NOMO-1 (cell line): ENCODE data around the gene ARHGAP15.

ENCODE experiments used
- DNase-seq, 2 experiments: peaks; one replicate each; lab custom pipeline; 2025; ENCODE audit not compliant: unreplicated experiment in 2 of 2; lab: John Stamatoyannopoulos, UW

ARHGAP15 gene

DNA sequence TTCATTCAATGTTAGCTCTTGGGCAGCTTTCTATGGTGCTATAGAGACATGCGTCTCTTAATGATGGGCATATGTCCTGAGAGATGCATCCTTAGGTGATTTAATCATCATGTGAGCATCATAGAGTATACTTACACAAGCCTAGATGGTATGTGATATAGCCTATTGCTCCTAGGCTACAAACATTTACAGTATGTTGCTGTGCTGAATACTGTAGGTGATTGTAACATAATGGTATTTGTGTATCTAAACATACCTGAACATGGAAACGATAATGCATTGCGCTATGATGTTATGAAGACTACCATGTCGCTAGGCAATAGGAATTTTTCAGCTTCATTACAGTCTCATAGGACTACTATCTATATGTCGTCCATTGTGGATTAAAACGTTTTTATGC, 89.4 kb downstream of the ARHGAP15 start:
- DNase-seq, result no peak

DNA sequence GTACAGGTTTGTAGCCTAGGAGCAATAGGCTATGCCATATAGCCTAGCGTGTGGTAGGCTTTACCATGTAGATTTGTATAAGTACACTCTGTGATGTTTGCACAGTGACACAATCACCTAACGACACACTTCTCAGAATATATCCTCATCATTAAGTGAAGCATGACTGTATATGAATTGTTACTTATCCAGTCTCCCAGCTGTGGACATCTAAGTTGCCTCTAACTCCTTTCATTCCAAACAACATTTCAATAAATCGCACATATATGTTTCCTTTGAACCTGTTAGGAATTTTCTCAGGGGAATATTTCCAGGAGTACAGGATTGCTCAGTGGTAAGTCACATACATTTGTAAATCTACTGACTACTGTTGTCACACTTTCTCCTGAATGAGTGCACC, 90.0 kb downstream of the ARHGAP15 start:
- no peak for DNase-seq

DNA sequence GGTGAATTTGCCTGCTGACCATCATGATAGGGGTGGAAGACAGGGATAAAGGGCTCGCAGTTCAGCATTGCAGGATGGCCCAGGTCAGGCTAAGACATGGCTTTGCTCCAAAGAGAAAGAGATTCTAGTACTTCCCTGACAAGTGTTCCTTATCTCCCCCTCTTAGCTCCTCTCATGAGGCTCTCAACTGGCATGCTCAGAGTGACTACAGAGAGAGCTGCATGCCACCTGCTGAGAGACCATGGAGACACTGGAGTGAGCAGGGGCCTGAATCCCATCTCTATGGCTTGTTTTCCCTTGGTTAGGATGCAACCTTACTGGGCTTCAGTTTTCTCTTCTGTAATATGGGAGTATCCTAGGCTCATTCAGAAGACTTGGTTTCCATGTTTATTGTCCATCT, 94.3 kb downstream of the ARHGAP15 start:
- DNase-seq, result no peak

DNA sequence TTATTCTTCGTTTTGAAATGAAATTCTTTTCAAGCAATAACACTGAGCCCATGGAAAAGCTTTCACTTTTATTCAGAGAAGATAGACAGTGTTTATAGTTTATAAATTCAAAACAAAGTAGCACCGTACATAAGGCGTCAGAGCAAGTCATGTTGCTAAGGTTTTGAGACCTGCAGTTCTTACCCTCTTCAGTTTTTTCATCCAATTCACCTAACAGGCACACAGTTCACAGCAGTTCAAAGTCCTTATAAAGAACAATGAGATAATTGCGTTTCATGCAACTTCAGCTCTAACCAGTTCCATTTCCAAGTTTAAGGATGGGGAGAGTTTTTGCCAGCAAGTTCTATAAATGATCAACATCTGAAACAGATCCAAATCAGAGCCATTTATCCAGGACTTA, 96.7 kb downstream of the ARHGAP15 start:
- DNase-seq, result no peak

DNA sequence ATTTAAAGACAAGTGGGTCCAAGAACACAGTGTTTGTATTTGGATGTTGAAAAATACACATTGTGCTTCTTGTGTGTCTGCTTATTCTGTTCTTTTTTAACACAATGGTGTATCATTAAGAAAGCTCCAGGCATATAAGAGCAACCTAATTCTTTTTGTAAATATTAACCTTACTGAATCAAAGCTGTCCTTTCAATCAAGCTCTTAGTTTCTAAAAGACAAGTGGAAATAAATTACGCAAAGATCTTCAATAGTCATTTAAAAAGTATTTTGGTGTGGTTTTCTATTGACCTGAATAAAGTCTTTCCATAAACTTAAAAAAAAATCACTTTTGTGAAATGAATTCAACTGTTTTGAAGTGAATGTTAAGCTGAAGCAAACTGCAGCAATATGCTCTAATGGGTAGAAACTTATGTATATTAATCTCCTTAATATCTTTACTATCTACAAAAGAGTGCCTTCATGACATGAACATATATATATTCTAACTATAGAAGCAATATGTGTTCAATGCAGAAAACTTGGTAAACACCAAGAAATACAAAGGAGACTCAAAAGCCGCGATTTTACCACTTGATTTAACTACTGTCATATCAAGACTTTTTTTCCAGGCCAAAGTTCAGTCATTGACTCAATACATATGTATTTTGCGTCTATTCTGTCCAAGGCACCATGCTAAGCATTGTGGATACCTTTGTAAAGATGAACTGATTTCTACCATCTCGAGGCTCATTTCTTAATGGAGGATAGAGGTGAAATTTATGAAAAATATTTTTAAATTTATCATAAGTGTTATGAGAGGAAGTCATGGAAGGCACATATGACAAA, 97.7 kb downstream of the ARHGAP15 start:
- no peak for DNase-seq

DNA sequence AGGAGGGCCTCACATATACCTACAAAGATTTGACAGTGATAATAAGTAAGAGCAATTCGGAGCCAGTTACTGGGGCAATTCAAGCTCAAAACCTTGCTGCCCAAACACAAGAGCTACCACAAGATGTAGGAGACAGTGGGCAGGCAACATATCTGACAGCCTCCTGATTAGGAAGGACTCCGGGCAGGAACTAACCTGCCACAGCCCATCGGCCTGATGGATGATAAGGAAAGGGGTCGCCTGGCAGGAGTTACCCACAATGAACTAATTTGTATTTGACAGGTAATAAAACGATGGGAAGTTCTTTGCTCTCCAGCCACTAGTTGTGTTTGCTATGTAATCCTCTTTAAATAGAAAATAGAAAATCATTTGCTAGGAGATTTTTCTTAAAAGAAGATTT, 100.2 kb downstream of the ARHGAP15 start:
- DNase-seq, result no peak

DNA sequence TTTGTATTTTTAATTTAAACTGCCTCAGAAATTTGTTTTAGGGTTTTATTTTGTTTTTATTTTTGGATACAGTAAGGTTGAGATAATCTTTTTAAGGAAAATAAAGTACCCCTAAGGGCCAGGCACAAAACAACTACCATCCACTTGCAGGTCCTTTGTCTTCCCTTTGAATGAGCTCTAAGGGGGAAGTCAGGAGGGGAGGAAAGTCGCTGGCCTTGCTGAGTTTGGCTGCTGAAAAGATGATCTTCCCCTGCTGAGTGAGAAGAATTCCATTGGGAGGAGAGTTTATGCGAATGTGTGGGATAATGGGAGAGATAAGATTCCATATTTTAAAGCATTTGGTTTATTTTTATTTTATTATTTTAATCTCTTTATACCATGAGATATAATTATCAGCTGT, 100.7 kb downstream of the ARHGAP15 start:
- no peak for DNase-seq

DNA sequence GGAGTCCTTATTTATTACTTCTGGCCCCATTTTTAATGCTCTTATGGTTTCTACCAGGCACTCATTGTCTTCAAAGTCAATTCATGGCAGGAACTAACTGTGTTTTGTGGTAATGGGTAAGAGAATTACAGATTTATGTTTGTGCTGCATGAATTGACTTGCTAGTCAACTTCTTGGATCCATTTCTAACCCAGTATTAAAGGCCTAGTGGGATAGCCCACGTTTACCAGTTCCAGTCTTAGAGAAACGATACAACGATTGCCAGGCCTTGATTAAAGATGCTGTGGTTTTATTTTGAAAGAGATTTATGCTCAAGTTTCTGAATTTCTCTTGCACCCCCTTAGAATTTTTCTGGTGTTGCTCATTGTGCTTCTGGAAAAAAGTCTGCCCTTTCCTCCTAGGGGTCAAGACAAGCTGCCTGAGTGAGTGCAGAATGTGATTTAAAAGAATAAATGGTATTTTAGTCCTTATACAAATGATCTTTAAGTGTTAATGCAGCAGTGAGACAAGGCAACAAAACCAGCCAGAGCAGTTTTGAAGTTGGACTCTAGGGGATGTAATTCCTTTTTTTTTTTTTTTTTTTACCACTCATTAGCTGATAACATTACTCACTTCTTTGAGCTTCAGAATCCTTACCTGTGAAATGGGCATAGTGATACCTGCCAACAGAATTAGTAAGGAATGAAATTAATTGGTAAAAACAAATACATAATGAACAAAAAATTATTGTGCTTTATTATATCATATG, 101.5 kb downstream of the ARHGAP15 start:
- DNase-seq, result no peak

DNA sequence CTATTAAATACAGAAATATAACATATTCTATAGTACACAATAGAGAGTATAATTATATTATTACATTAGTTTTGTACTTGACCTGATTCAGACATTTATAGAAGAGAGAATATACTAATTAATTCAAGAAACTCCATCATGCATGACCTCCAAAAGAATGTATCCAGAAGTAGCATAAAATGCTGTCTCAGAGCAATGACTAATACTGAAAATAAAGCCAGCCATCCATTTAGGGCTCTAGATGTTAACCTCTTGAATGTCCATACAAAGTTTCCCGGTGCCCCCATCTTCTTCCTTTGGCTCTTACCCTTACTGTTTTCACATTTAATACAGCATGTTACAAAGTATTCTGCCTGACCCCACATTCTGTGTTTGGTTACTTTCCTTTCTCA, 102.0 kb downstream of the ARHGAP15 start:
- DNase-seq, result no peak

DNA sequence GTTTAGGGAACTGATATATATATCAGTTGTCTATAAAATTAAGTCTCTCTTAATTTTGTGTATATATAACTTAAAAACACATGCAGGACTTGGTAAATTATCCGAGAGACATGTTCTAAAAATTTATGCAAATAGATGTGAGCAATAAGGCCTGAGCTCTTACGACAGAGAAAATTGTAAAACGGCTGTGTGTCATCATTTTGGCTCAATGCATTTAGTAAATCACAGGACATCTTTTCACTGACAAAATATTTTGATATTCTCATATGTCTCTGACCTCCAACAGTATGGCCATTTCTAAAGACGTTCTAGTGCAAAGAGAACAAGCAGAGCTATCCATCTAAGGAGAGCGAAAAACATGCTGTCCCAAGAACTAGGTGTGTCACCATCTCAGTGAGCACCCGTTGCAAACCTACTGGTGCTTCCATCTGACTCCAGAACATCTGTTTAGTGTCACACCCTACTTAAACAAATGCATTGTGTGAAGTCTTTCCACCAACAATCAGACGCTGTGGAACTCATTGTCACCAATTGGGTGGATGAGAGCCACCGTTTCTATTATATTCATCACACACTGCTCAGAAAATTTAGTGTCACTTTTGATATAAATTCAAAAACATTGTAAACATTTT, 108.0 kb downstream of the ARHGAP15 start:
- no peak for DNase-seq

DNA sequence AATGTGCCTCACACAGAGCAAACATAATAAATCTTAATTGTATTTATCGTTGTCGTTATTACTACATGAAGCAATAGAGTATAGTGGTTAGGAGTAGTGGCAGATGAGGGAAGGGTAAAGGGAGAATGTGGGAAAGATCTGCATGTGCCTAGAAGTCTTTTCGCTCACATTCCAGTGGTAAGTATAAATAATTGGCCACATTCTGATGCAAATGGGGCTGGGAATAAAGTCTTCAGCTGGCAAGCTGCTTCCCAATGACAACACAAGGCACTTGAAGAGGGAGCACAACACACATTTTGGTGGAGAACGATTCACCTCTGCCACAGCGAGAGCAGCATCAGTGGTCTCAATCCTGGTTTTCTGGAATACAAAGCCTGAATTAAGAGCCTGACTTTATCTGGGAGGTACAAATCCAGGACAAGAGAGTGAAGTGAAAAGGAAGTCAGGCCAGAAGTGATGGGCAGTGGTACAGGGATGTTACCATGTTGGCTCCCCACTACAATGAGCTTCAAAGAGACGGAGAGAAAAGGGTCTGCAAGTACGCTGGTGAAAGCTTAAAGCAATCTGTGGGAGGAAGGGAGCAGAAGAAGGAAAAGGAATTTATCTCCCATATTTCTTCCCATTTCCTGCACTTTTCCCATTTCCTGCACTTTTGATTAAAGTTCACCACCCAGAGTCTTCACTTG, 112.3 kb downstream of the ARHGAP15 start:
- no peak for DNase-seq

DNA sequence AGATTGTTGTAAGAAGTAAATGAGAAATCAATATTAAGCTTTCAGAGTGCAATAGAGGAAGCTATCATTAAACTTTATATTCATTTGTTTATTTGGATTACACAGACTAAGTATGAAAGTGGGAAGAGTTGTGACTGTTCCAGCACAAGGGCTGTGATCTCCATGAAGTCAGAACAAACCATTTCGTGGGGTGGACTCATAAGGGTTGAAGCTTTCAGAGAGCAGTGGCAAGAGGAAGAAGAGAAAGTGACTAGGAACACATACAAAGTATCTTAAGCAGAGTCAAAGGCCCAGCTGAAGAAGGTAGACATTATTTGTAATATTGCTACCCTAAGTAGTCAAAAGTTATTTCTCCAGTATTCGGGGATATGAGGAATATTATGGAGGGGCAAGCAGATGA, 117.0 kb downstream of the ARHGAP15 start:
- no peak for DNase-seq

DNA sequence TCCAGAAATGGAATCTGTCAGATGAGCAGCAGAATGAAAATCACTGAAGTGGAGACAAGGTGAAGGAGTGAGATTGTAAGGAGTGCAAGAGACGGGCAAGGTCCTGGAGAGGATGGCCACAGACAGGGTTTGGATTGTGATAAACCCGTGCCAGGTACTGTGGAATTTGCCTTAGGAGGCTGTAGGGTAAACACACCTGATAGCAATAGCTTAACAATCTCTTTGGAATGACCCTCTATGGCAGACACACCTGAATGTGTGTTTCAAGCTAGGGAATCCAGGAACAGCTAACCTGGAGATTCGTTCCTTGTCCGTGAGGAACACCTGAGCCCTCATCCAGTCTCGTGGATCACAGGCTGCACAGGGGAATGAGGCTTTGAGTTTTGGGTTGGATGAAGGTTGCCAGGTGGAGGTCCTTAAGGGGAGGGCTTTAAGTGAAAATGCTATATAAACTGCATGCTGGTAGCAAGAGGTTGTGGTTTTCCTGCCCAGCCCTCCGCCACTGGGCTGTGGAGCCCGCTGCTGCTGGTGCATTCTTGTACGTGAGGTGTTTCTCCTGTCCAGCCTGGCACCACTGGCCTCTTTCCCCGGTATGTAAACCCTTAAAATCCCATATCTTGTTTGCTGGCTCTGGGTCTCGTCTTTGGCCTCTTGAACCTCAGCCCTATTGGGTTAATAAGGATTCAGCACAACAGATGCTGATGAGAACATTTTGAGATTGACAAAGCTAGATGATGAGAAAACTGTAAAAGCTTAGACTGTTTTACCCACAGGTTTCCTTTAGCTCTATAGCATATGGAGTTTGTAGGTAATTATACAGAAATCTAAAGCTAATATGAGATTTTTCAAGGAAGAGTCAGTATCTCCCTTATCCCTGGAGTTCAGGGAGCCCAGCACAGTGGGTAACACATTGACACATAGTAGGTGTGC, 117.9 kb downstream of the ARHGAP15 start:
- DNase-seq, result no peak

DNA sequence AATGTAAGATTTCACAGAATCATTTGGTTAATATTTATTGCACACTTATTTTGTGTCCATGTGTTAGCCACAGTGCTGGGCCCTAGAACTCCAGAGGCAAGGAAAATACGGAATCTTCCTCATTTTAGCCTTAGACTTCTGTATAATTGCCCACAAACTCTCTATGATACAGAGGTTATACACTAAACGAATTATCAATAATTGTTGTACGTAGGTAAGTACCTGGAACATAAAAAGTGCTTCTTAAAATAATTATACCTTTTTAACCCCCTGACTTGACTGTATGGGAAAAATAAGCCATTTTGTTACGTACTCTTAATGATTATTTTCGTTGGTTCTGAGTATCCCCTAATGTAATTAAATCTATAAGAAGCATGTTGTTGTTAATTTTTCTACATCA, 119.4 kb downstream of the ARHGAP15 start:
- DNase-seq, result no peak

DNA sequence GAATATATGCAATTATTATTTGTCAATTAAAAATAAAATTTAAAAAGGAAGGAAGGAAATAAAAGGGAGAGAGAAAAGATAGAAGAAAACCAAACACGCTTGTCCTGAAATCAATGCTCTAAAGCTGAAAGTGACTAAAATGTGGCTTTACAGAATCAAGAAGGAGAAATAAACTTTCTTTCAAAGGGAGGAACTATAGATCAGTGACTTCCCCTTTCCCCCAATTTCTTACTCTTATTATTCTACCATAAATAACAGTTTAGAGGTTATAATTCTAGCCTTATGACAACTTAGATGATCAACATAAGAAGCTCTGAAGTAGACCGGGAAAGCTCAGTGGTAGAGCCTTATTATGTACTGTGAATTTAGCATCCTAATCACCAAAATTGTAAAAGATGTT, 122.5 kb downstream of the ARHGAP15 start:
- DNase-seq, result no peak

DNA sequence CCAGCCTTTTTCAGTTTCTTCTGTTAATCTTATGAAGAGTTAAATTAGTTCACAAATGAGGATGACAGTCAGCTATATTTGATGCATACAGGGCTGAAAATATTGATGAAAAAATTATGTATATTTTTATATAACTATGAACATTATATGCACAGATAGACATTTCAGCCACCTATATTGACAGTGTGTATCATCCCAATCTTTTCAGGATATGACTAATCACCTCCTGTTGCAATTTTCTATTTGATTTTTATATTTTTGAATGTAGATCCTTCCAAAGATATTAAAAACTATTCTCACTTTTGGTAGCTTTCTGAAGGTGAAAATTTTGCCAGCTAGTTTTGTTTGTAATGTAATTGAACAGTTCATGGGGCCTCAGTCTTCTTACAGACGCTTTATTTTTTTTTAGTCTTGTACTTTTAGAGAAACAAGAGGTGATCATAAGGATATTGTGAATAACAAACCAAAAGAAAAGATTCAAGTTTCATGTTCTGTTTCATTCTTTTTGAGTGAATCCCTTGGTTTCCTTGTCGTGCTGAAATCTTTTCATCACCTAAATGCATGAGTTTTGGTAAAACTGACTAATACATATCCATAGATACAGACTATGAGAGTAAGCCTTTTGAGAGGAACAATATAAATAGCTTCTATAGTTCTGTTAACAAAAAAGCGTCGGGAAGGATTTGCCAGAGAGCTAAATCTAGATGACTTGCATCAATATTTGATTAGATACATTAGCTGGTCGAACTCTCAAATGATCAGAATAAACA, 123.1 kb downstream of the ARHGAP15 start:
- DNase-seq, result no peak

DNA sequence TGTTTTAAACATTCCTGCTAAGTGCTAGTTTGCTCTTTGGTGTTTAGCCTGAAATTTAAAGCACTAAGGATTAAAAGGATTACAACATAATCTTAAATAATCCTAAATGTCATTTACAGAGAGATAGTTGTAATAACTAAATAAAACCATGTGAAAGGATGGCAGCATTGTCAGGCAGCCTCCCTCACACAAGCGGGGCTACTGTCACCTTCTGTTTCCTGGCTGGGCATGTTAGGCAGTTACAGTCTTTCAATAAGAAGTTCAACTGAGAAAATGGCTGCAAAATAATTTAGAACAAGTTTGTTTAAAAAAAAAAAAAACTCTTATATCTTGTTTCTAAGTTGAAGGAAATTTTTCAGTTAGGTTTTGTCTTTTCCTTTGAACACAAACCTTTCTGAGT, 124.9 kb downstream of the ARHGAP15 start:
- DNase-seq, result no peak

DNA sequence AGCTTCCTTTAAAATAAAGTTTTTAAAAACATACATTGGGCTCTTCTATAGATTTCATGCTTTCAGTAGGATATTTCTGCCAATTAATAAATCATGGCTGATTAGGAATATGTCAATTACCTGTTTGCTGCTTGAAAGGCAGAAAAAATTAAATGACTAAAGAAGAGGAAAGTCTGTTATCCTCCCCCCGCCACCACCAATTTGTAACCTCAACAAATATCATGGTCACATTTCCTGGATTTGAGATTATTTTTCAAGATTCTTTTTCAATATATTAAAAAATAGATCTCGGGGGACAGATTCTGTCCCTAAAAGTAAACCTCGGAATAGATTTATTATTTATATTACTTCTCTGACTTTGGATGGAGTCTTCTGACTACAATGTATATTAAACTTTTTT, 125.9 kb downstream of the ARHGAP15 start:
- no peak for DNase-seq

DNA sequence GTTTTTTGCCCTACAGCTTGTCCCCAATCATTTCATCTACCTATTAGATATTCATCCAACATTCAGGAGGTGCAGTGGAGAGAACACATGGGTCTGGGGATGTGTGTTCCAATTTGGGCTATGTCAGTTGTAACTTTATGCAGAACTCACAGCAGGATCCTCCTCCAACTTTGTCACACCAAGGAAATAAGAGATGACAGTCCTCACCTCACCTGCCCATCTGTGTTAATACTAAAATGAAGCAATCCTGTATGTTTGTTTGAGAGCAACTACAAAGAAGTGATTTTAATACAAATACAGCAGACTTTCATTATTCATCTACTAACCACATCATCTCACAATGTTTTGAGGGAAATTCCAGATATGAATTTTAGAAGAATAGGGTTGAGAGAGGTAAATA, 126.7 kb downstream of the ARHGAP15 start:
- no peak for DNase-seq
